HFFc6 (cell line): ENCODE data around the gene CUX1. TPM values are rescaled to one million over a fixed set of nuclear protein-coding genes. Genes with fewer than 3 reads are reported as not detected.
"Not testable (repeated sequence)": the region's sequence is repeated elsewhere in the genome, so short reads cannot be mapped to it uniquely, and the experiment has no call there.

Source experiments
- DNase-seq: peaks from one replicate; pipeline ENCODE4 v3.0.0-alpha.2; 2018
- H3K27ac Mint-ChIP-seq: 2 replicates; pipeline ENCODE4 v1.8.0; 2020; ENCODE audit warnings: mild to moderate bottlenecking, mixed read lengths
- H3K27me3 Mint-ChIP-seq: 2 replicates; pipeline ENCODE4 v1.8.0; 2021; ENCODE audit warnings: mild to moderate bottlenecking, moderate library complexity, mixed read lengths; ENCODE audit not compliant: insufficient read depth
- H3K36me3 Mint-ChIP-seq: 2 replicates; pipeline ENCODE4 v1.8.0; 2021; ENCODE audit warnings: low read depth, mixed read lengths
- H3K4me1 Mint-ChIP-seq: 2 replicates; pipeline ENCODE4 v1.8.0; 2020; ENCODE audit warnings: low read depth, mixed read lengths
- H3K4me3 Mint-ChIP-seq: 2 replicates; pipeline ENCODE4 v1.8.0; 2020; ENCODE audit warnings: mild to moderate bottlenecking, moderate library complexity, mixed read lengths
- H3K9me3 Mint-ChIP-seq: 2 replicates; pipeline ENCODE4 v1.8.0; 2020; ENCODE audit warnings: mild to moderate bottlenecking, mixed read lengths
- CTCF ChIP-seq: fragments of 200-600 bp; sonication (generic); IDR thresholded peaks from 2 replicates; pipeline ENCODE4 v1.5.0; 2021; ENCODE audit warnings: antibody characterized with exemption, mild to moderate bottlenecking
- total RNA-seq, 6 experiments: library from RNA; stranded (reverse); fragmentation: NEBNext Ultra II Directional; extraction: Animal tissue kit (Norgen Biotek cat#: 25700); gene quantifications; 2 replicates in 1 of 6; 3 replicates in 5 of 6; pipeline ENCODE4 v1.2.3, GENCODE V29; 2021

Gene CUX1
- total RNA-seq, 6 experiments from 2014 or later: 46.9 to 64.2 (median 51.6) TPM

DNA sequence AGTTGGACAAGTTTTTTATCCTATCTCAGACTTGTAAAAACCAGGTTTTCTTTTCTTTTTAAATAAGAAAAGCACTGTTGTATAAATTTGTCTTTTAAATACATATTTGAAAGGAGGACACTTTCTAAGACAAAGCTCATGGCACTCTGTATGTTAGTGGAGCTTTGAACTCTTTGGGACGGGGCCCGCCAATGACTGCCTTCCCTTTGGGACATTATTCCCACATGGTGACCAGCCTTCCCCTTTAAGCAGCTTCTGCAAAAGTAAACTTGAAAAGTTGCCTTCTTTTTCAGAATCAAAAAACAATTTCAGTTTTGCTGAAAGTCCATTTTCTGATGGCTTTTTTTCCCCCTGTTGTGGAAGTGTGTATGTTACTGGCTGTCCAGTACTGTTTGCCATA is 1.8 kb downstream of the CUX1 start:
- no peak overlapping the region for H3K27ac Mint-ChIP-seq
- peaks cover 6% of the 10 kb centered on the region; the same call in 1 of the 2 replicates for H3K36me3 Mint-ChIP-seq
- H3K4me1 Mint-ChIP-seq: peaks cover 39% of the 10 kb centered on the region
- no peak overlapping the region for H3K4me3 Mint-ChIP-seq
- TF ChIP-seq CTCF: no peak
- no peaks in the 10 kb centered on the region for H3K9me3 Mint-ChIP-seq
- no peaks in the 10 kb centered on the region for H3K27me3 Mint-ChIP-seq
- no peak for DNase-seq

GRCh38 chr7:101819913-101820522 is 2.6 kb downstream of the CUX1 start:
- H3K27ac Mint-ChIP-seq: no peak overlapping the region; the same call in 1 of the 2 replicates
- H3K4me1 Mint-ChIP-seq: peaks cover 32% of the 10 kb centered on the region
- no peaks in the 10 kb centered on the region for H3K9me3 Mint-ChIP-seq
- peaks cover 6% of the 10 kb centered on the region; the same call in 1 of the 2 replicates for H3K36me3 Mint-ChIP-seq
- TF ChIP-seq CTCF: no peak
- H3K4me3 Mint-ChIP-seq: no peak overlapping the region
- no peaks in the 10 kb centered on the region for H3K27me3 Mint-ChIP-seq
- DNase-seq: no peak

GRCh38 chr7:101820703-101821102 is 3.3 kb downstream of the CUX1 start:
- no peak overlapping the region; the same call in 1 of the 2 replicates for H3K27ac Mint-ChIP-seq
- no peak for DNase-seq
- H3K4me1 Mint-ChIP-seq: peaks cover 32% of the 10 kb centered on the region
- H3K9me3 Mint-ChIP-seq: no peaks in the 10 kb centered on the region
- H3K27me3 Mint-ChIP-seq: no peaks in the 10 kb centered on the region
- H3K4me3 Mint-ChIP-seq: no peak overlapping the region
- TF ChIP-seq CTCF: no peak
- H3K36me3 Mint-ChIP-seq: peaks cover 6% of the 10 kb centered on the region; the same call in 1 of the 2 replicates

- not testable (repeated sequence) for H3K27ac Mint-ChIP-seq, H3K9me3 Mint-ChIP-seq, DNase-seq, H3K27me3 Mint-ChIP-seq, H3K4me3 Mint-ChIP-seq, H3K36me3 Mint-ChIP-seq
- peaks cover 32% of the 10 kb centered on the region for H3K4me1 Mint-ChIP-seq
These were observed 5.2 kb downstream of the CUX1 start for GRCh38 chr7:101822632-101823031.

DNA sequence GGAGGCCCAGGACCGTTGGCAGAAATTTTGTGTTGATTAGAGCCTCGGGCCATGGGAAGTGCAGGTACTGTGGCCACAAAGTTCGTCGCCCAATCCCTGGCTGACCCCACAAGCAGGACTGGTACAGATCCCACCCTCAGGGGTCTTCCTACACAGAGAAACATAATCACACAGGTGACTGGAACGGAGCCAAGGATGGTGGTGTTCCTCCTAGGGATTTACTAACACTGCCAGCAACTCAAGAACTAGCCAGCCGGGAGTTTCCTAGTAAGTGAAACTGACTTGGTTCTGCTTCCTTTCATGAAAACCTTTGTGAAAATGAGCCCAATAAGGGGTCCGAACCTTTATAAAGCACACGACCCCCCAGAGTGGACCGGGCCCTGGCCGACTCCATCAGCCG is 5.7 kb downstream of the CUX1 start:
- no peaks in the 10 kb centered on the region for H3K27me3 Mint-ChIP-seq
- DNase-seq: no peak
- no peak overlapping the region for H3K27ac Mint-ChIP-seq
- no peaks in the 10 kb centered on the region for H3K9me3 Mint-ChIP-seq
- peaks cover 7% of the 10 kb centered on the region; the same call in 1 of the 2 replicates for H3K36me3 Mint-ChIP-seq
- TF ChIP-seq CTCF: no peak
- H3K4me3 Mint-ChIP-seq: no peak overlapping the region
- peaks cover 27% of the 10 kb centered on the region for H3K4me1 Mint-ChIP-seq

GRCh38 chr7:101823596-101823995 is 6.2 kb downstream of the CUX1 start:
- Mint-ChIP-seq H3K4me1 (peaks cover 22% of the 10 kb centered on the region), H3K27ac (no peak overlapping the region)

More at GRCh38 chr7:101823596-101823995, 6.2 kb downstream of the CUX1 start:
- Mint-ChIP-seq H3K4me3 (no peak overlapping the region), H3K36me3 (peaks cover 9% of the 10 kb centered on the region; the same call in 1 of the 2 replicates), H3K27me3 (no peaks in the 10 kb centered on the region), H3K9me3 (no peaks in the 10 kb centered on the region)
- DNase-seq: no peak
- no peak for TF ChIP-seq CTCF
